Prostate gland (tissue), 2 donors: Measurements from ENCODE around the gene PCA3. TPM values are rescaled to one million over a fixed set of nuclear protein-coding genes. Genes with fewer than 3 reads are reported as not detected.

Experiments
- DNase-seq: peaks from one replicate; pipeline ENCODE4 v3.0.0-alpha.2; 2019; ENCODE audit warnings: low spot score
- H3K27ac ChIP-seq, 2 donors: fragments of 200-600 bp; sonication (generic); 2 replicates each; pipeline ENCODE4 v1.5.1; 2017 to 2019
- H3K27me3 ChIP-seq: fragments of 200-600 bp; sonication (generic); replicated peaks from 2 replicates; pipeline ENCODE4 v1.5.1; 2019; ENCODE audit not compliant: insufficient read depth
- H3K36me3 ChIP-seq, 2 donors: fragments of 200-600 bp; sonication (generic); 1 replicate in 1 of 2; 2 replicates in 1 of 2; pipeline versions ENCODE4 v1.5.1 to v1.8.1; 2017 to 2019
- H3K4me1 ChIP-seq: fragments of 200-600 bp; sonication (generic); replicated peaks from 2 replicates; pipeline ENCODE4 v1.5.1; 2019
- H3K4me3 ChIP-seq, 2 donors: fragments of 200-600 bp; sonication (generic); 2 replicates each; pipeline ENCODE4 v1.5.1; 2017 to 2019
- H3K9me3 ChIP-seq: fragments of 200-600 bp; sonication (generic); 2 replicates; pipeline ENCODE4 v1.5.1; 2017
- POLR2A ChIP-seq: fragments of 450-650 bp; IDR thresholded peaks from one replicate; pipeline ENCODE4 v1.6.1; 2016; ENCODE audit warnings: antibody characterized with exemption, mild to moderate bottlenecking
- POLR2AphosphoS5 ChIP-seq: sonication (generic); formaldehyde crosslinking; IDR thresholded peaks from one replicate; pipeline ENCODE4 v1.6.1; 2017; ENCODE audit warnings: antibody characterized with exemption
- WGBS: methylation state at CpG from one replicate; pipeline ENCODE4 v1.1.5; 2018; 5-methylcytosine and 5-hydroxymethylcytosine counted together
- intact Hi-C: fragments of 100-400 bp; cut with DNase I; formaldehyde crosslinking; loops from one replicate; pipeline ENCODE4 v1.14.2; 2022
- total RNA-seq, 2 donors: library from RNA; depleted of rRNA; stranded (reverse); fragments of >200 nt; gene quantifications; one replicate each; pipeline ENCODE4 v1.1.0, GENCODE V29; 2016
- TF ChIP-seq, protein P1 (sequence below), 4 experiments: fragments of 200-600 bp in 2 of 4; fragments of 450-650 bp in 2 of 4; sonication (generic) in 2 of 4; IDR thresholded peaks; 1 replicate in 3 of 4; 2 replicates in 1 of 4; pipeline ENCODE4 v1.5.1; 2016 to 2019; ENCODE audit warnings: antibody characterized with exemption in 4 of 4, mild to moderate bottlenecking in 2 of 4, moderate library complexity in 2 of 4

PCA3 gene
- total RNA-seq, 2 donors from 2014 or later: 0.14 TPM; not detected in 1

DNA sequence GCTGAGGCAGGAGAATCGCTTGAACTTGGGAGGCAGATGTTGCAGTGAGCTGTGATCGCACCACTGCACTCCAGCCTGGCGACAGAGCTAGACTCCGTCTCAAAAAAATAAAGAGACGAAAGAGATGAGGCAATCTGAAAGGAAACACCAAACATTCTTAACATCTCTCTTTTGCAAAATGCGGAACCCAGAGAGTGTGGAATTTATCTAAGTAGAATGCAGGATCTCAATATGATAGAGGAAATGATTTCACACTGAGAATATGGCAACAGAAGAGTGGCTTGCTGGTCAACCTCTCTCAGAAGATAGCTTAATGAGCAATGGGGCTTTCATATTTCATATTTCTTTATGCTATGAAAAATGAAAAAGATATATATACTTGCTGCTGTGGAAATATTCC lies 33.4 kb upstream of the PCA3 start:
- no peaks in the 10 kb centered on the region for H3K27me3 ChIP-seq
- intact Hi-C loops: no loop called here
- no peak for DNase-seq
- TF ChIP-seq POLR2A (no peak), POLR2AphosphoS5 (no peak)
- TF ChIP-seq, protein P1, sequence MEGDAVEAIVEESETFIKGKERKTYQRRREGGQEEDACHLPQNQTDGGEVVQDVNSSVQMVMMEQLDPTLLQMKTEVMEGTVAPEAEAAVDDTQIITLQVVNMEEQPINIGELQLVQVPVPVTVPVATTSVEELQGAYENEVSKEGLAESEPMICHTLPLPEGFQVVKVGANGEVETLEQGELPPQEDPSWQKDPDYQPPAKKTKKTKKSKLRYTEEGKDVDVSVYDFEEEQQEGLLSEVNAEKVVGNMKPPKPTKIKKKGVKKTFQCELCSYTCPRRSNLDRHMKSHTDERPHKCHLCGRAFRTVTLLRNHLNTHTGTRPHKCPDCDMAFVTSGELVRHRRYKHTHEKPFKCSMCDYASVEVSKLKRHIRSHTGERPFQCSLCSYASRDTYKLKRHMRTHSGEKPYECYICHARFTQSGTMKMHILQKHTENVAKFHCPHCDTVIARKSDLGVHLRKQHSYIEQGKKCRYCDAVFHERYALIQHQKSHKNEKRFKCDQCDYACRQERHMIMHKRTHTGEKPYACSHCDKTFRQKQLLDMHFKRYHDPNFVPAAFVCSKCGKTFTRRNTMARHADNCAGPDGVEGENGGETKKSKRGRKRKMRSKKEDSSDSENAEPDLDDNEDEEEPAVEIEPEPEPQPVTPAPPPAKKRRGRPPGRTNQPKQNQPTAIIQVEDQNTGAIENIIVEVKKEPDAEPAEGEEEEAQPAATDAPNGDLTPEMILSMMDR (IDR thresholded peaks at IDR 0.05): no peak
- H3K4me1 ChIP-seq: no peaks in the 10 kb centered on the region
- no peaks in the 10 kb centered on the region for H3K36me3 ChIP-seq
- H3K27ac ChIP-seq: no peak overlapping the region
- H3K4me3 ChIP-seq: no peak overlapping the region
- 95% methylated on average over 6 of the region's 6 CpGs for WGBS
- H3K9me3 ChIP-seq: no peaks in the 10 kb centered on the region

DNA sequence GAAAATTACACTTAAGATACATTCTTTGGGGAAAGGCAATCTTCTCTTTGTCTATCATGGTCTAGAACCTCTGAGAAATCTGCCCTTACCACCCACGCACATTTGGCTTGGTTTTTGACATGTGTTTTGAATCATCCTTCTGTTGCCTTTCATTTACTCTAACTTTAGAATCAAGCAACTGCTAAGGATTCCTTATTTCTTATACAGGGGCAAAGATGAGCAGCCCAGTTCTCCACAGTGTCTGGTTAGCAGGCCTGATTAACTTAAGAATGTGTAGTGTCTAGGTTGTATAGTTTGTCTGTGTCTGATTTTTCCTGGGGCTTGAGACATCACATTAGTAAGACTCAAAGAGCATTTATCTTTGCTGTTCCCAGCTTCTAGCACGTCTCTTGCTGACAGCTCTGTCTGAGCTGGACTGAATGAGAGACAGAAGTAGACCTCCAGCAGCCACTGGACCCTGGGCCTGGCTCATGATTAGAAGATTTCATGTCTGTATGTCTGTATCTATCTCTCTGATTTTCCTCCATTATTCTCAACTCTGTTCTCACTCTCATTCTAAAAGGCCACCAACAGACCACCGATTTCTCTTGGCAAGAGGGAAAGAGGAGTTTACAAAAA lies 31.8 kb upstream of the PCA3 start:
- Histone ChIP-seq H3K27ac (no peak overlapping the region), H3K4me1 (no peaks in the 10 kb centered on the region), H3K4me3 (no peak overlapping the region), H3K36me3 (no peaks in the 10 kb centered on the region), H3K9me3 (no peaks in the 10 kb centered on the region), H3K27me3 (no peaks in the 10 kb centered on the region)
- DNase-seq: no peak
- TF ChIP-seq, protein P1 (IDR thresholded peaks at IDR 0.05): no peak
- TF ChIP-seq POLR2AphosphoS5 (no peak), POLR2A (no peak)
- intact Hi-C loops: no loop called here
- WGBS: 50% methylated on average over 3 of the region's 3 CpGs

DNA sequence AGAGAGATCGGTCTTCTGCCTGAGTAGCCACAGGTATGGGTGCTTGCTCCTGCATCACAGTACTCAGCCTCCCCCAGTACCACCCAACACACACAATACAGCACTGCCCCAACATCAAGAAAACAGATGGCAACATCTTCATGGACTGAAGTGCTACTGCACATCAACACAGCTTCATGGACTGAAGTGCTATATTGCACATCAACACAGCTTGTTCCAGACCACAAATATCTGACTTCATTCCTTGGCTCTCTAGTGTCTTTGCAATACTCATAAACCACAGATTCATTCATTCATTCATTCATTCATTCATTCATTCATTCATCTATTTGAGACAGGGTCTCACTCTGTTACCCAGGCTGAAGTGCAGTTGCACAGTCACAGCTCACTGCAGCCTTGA lies 31.1 kb upstream of the PCA3 start:
- Histone ChIP-seq H3K27ac (no peak overlapping the region), H3K4me1 (no peaks in the 10 kb centered on the region), H3K27me3 (no peaks in the 10 kb centered on the region), H3K9me3 (no peaks in the 10 kb centered on the region), H3K4me3 (no peak overlapping the region), H3K36me3 (no peaks in the 10 kb centered on the region)
- WGBS: 100% methylated on average over 1 of the region's 1 CpG
- DNase-seq: no peak
- TF ChIP-seq, protein P1 (IDR thresholded peaks at IDR 0.05): no peak
- TF ChIP-seq POLR2AphosphoS5 (no peak), POLR2A (no peak)
- intact Hi-C loops: no loop called here

DNA sequence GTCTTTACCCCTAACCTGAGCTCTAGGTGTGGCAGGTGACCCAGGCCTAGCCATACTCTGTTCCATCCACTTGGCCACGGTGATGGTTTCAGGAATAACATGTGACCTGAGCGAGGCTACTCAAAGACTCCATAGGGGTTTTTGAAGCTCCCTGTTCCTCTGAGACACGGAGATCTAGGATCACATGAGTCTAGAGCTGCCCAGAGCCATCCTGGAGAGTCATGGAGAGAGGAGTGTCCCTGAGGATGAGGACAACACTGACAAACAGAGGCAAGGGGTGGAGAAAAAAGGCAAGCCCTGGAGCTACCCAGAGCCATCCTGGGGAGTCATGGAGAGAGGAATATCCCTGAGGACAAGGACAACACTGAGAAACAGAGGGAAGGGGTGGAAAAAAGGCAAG lies 29.5 kb upstream of the PCA3 start:
- Histone ChIP-seq H3K4me3 (no peak overlapping the region), H3K9me3 (no peaks in the 10 kb centered on the region), H3K36me3 (no peaks in the 10 kb centered on the region), H3K4me1 (no peaks in the 10 kb centered on the region), H3K27me3 (no peaks in the 10 kb centered on the region), H3K27ac (no peak overlapping the region)
- no peak for DNase-seq
- intact Hi-C loops: no loop called here
- TF ChIP-seq, protein P1 (IDR thresholded peaks at IDR 0.05): no peak
- no peak for TF ChIP-seq POLR2A
- no peak for TF ChIP-seq POLR2AphosphoS5
- 88% methylated on average over 3 of the region's 3 CpGs for WGBS

DNA sequence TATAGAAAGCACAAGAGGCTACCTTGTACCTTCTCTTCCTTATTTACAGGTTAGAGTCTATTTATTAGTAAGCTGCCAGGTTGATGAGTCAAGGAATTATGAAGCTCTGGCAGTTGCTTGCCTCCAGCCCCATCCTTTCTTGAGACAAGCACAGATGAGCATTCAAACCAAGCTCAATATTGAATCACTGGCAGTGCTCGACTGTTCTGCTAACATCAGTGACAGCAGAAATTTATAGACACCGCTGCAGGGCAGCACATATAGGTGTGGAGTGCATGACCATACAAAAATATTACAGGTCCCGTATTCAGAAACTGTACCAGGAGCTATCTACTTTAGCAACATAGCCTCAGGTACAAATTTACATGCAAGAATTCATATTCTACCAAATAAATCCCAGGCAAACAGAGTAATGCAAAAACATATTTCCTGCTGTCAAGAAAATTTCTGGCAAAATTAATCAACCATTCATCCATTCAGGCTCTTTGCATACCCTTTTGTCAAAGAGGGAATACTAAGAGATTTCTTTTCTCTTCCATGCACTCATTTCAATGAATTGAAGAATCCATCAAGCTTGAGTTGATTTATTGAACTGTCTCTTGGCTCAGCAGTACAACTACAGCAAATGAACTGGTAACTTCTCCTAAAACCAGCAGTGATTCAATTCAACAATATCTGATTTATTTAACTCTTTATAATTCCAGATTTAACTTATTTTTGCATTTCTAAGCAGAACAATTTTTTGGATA lies 26.9 kb upstream of the PCA3 start:
- Histone ChIP-seq H3K4me1 (no peaks in the 10 kb centered on the region), H3K27me3 (no peaks in the 10 kb centered on the region), H3K36me3 (no peaks in the 10 kb centered on the region), H3K4me3 (no peak overlapping the region), H3K9me3 (no peaks in the 10 kb centered on the region), H3K27ac (no peak overlapping the region)
- intact Hi-C loops: no loop called here
- 50% methylated on average over 3 of the region's 3 CpGs for WGBS
- TF ChIP-seq POLR2A (no peak), POLR2AphosphoS5 (no peak)
- TF ChIP-seq, protein P1 (IDR thresholded peaks at IDR 0.05): no peak
- DNase-seq: no peak
